HG02970 (cell line): ENCODE data around the gene PRKCB.
"Not testable (repeated sequence)": the region's sequence is repeated elsewhere in the genome, so short reads cannot be mapped to it uniquely, and the experiment has no call there.

Source experiments
- ATAC-seq: cut with Tn5 transposase; IDR thresholded peaks from one replicate; pipeline ENCODE4 v1.9.1; 2021; ENCODE audit warnings: mild to moderate bottlenecking, moderate library complexity, moderate number of reproducible peaks; ENCODE audit not compliant: unreplicated experiment, low FRiP score

PRKCB gene

DNA sequence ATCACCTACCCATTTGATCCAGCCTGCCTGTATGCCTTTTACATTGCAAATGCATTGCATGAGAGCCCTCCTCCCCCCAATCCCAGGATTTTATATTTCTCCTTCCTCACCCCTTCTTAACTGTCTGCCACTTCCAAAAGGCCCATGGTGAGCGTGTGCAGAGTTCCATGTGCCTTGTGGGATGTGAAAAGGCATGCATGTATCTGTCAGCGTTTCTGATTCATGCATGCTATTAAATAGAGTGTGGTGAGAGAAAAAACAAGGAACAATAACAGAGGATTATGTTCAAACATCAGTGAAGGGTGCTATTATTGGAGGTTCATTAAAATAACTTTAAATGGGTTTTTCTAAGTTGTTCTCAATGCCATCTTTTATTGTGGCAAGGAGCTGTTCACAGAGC is 359.4 kb downstream of the PRKCB start:
- no peak for ATAC-seq

DNA sequence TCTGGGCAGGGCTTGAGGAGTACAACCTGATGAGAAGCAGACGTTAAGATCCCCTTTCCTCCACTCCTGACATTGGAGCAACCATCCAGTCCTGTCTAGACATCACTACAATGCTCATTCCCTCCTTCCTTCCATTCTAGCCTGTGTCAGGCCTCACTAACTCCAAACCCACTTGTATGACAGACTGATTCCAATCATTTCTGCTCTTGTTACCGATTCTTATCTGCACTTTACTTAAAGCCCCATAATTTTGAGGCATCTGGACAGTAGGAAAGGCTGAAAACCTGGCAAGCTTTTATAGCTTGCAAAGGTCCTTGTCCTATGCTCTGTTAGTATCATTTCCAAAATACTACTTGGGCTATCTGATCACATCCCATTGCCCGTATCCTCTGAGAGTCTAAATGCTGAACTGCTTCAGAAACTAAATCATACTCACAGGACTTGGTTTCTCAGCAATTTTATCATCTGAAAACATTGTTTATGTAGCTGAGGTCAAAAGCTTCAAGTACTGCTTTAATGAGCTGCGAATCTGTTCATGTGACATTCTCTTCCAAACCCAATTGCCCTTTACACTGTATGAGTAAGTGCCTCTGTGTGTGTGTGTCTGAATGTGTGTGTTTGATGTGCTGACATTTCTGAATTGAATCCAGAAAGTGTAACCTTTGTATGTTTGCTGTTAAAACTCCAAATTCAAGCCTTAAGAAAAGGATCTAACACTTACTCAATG is 363.2 kb downstream of the PRKCB start:
- ATAC-seq = no peak

DNA sequence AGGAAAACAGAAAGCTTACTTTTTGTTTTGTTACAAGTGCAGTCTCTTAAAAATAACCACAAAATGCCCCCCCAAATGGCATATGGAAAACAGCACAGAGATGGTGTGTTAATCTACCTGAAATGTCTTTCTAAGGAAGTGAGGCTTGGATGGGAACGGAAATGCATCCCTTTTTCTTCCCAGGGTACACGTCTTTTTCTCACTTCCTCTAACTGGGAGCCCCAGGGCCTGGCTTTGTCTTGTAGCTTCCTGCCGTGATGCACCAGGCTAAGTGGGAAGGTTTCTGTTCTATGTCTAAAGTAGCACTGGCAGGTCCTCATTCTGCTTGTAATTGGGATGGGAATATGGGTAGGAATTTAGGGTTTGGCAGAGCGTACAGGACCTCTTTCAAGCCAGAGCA is 367.9 kb downstream of the PRKCB start:
- no peak for ATAC-seq

DNA sequence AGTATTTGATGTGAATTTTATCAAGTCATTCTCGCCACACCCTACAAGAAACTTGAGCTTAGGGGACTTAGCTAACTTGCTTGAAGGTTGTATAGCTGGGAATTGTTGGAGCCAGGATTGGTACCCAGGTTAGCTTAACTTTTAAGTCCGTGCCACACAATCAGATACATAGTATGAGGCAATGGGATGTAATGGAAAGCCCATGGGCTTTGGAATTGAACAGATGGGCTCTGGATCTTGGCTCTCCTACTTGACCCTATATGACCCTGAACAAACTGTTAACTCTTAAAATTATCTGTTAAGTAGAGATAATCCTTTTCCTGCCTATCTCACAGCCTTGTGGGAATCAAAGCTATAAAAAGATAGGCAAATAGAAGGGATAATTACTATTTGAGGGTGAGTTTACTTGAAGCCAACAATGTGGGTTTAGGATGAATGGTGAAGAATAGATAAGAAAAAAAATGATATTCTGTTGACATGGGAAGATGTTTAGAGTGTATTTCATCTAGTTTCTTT is 368.4 kb downstream of the PRKCB start:
- no peak for ATAC-seq

DNA sequence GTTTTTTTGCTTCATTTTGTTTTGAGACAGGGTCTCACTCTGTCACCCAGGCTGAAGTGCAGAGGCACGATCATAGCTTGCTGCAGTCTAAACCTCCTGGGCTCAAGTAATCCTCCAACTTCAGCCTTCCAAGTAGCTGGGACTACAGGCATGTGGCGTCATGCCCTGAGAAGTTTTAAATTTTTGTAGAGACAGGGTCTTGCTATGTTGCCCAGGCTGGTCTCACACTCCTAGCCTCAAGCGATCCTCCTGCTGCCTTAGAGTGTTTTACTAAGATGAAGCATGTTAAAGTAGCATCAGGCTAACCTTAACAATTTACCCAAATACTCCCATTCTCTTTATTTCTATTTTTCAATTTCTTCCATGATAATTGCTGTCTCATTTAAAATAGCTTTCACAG is 371.1 kb downstream of the PRKCB start:
- ATAC-seq = no peak

DNA sequence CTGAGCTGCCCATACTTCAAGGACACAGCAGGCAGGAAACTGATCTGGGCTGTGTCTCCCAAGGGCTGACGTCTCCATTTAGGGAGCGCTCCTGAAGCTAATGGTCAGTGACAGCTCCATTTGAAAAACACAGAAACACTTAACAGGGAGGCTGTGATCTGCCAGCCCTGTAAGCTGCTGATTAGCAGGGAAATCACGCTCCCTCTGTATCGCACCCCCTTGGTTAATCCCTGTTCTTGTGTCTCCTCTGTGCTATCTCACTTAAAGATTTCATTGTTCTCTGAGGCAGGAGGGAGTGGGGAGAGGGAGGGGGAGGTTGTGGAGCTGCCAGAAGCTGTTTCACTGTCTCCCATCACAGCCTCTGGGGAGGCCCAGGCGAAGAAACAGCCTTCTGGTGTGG is 372.9 kb downstream of the PRKCB start:
- ATAC-seq = no peak

DNA sequence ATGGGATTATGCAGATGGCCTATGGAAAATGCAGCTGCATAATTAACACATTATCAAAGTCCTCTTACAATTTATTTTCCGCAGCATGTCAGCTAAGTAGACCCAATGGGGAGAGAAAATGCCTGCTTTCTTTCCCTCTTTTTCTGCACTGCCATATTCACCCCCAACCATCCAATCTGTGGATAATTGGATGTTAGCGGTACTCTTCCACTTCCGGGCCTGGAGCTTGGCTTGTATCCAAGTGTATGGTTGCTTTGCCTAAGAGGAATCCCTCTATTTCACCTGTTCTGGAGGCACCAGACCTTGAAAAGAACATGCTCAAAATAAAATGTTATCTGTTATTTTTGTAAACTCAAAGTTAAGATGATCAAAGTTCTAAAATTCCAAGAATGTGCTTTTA is 379.2 kb downstream of the PRKCB start:
- ATAC-seq = no peak

DNA sequence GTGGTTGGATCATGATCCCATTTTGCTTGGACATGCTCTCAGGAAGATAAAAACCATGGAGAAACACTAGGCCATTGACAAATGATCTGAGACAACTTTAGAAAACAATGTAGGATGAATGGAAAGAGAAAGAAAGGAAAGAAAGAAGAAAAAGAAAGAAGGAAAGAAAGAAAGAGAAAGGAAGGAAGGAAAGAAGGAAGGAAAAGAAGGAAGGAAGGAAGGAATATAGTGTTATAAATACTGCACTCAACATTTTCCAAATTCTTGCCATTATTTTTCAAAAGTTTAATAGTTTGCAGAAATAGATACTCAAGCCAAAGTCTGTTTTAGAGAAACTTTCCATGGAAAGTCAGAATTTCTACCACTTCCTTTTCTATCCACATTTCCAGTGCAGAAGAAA is 381.2 kb downstream of the PRKCB start:
- no peak for ATAC-seq

DNA sequence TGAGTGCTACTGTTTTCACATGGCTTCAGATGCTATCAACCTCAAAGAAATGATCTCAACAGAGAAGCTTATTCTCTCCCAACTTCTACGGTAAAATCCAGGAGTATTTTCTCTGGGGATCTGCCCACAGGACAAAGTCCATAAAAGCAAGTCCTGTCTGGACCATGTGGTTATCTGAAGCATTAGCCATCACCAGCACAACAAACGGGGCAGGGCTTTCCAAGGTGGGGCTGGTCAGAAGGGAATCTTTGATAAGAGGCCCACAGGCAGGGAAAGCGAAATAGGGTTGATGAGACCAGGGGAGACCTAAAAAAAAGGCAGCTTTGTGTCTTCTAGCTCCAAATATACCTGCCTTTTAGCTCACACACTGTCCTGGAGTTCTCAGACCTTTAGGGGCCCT is 381.7 kb downstream of the PRKCB start:
- no peak for ATAC-seq

DNA sequence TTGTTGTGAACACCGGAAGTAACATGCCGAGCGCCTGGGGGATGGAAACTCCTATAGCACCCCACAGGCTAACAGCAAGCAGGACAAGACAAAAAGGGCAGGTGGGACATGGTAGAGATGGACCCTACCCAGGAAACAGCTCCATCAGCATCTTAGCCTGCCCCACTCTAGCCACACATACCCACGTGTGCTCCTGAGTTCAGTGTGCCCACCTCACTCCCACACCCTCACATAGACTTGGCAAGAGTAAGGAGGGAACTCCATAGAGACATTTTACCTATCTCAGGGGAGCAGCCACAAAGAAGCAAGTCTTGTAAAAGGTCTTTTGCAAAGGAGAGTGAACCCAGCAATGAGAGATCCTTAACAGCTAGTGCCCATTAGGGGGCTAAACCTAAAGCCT is 382.5 kb downstream of the PRKCB start:
- ATAC-seq = no peak

DNA sequence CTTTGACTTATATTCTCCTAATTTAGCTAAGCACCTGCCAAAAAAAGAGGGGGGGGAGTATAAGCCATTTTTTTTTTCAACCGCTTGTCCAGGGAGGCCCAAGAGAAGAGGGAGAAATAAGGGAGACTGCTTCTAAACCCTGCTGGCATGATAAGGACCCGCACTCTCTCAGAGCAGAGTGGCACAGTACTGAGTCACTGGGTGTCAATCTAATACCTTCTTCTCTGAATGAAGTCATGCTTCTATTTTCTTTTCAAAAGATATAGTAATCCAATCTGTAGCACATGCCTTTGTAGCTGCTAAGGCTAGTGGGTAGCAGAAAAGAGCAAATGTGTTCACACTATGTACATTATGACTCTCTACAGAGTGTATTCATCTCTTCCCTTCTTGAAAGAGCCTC is 385.4 kb downstream of the PRKCB start:
- ATAC-seq = no peak

DNA sequence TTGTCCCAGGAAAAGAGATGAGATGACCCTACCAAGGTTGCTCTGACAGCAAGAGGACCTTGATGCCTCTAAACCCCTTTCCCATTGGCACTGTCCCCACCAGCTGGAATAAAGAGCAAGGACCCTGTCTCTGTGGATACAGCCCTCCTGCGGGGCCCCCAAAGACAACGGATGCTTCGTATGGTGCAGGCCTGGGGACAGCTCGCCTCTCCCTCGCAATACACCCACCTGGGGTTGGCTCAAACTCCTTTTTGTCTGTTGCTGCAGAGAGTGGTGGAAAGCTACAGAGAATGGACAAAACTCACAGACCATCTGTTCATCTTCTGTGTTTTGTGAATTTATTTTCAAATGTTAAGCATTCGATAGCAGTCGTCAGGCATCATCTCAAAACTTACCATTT is 392.7 kb downstream of the PRKCB start:
- no peak for ATAC-seq

DNA sequence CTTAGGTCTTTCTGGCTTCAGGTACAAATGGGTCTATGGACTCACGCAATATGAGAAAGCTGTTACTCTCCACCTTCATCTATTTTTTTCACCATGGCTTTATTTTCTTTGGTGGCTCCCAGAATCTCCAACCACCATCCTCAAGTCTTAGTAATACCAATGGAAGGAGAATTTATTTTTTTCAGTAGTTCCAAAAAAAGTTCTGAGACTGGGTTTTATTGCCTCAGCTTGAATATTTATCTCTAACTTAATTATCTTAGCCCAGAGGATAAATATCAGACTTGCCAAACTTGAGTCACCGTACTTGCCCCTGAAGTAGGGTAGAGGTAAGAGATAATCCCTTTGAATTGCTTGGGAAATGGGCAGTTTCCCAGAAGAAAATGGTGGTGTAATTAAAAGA is 397.2 kb downstream of the PRKCB start:
- no peak for ATAC-seq

DNA sequence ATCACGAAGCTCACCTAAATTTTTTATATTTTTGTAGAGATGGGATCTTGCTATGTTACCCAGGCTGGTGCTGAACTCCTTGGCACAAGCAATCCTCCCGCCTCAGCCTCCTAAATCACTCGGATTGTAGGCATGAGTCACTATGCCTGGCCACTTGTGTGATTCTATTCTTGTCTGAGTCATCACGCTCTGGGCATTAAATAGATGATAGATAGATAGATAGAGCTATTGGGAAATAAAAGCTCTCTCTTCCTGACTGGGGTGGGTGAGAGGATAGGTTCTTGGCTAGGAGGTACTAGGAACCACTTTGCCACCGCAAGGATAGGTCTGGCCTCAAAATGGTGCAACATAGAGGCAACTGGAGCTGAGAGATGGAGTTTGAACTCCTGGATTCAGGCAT is 399.0 kb downstream of the PRKCB start:
- ATAC-seq = no peak

DNA sequence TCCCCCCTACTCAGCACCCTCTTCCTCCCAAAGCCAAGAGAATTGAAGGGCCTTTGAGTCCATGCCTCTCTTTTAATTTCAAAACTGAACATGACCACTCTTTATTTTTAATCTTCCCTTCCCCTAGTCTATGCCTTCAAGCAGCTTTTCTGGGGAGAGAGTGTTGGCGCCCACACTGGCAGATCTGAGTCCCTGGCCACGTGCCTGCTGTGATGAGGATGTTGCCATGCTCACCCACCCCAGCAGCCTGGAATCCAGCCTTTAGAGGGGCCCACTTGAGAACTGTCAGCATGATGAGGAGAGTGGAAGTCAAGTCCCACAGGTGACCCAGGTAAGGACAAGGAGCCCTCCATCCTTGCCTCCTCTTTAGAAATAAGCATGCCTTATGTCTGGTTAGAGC is 400.0 kb downstream of the PRKCB start:
- no peak for ATAC-seq

DNA sequence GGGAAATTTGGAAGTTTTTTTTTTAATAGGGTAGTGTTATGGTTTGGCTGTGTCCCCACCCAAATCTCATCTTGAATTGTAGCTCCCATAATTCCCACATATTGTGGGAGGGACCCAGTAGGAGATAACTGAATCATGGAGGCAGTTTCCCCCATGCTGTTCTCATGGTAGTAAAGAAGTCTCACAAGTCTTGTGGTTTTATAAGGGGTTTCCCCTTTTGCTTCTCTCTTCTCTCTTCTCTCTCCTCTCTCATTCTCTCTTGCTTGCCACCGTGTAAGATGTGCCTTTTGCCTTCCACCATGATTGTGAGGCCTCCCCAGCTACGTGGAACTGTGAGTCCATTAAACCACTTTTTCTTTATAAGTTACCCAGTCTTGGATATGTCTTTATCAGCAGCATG is 403.1 kb downstream of the PRKCB start:
- ATAC-seq = not testable (repeated sequence)

DNA sequence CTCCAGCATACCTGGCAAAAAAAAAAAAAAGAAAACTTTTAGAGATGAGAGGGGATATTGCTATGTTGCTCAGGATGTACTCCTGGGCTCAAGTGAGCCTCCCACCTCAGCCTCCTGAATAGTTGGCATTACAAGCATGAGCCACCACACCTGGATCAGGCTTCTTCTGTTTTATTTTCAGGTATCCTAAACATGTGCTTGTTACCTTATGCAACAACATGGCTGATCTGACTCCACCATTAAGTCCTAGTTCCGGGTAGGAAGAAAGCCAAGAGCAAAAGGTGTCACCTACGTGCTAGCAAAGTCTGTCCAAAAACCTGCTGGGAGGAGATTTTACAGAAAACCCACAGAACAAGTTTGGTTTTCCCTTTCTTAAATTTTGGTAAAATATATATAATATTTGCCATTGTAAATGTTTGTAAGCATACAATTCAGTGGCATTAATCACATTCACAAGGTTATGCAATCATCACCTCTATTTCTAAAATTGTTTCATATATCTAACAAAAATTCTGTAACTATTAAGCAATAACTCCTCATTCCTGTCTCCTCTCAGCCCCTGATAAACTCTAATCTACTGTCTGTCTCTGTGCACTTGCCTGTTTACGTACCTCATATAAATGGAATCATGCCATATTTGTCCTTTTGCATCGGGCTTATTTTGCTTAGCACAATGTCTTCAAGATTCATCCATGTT is 411.3 kb downstream of the PRKCB start:
- no peak for ATAC-seq

DNA sequence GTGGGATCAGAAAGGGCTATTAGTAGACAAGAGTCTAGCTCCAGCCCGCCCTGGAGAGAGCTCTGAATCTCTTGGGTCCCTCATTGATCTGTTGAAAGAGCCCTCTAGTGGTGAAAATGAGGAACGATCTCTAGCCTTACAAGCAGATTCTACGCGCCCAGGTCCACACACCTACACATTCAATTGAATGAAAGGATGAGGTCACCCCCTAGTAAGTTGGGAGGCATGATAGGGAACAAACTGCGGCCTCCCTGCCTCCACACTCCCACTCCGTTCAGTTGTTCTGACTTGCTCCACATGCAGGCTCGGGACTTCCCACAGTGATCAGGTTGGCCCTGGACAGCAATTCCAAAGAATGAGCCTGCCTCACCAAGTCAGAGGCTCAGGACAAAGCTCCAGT is 417.4 kb downstream of the PRKCB start:
- ATAC-seq = no peak

DNA sequence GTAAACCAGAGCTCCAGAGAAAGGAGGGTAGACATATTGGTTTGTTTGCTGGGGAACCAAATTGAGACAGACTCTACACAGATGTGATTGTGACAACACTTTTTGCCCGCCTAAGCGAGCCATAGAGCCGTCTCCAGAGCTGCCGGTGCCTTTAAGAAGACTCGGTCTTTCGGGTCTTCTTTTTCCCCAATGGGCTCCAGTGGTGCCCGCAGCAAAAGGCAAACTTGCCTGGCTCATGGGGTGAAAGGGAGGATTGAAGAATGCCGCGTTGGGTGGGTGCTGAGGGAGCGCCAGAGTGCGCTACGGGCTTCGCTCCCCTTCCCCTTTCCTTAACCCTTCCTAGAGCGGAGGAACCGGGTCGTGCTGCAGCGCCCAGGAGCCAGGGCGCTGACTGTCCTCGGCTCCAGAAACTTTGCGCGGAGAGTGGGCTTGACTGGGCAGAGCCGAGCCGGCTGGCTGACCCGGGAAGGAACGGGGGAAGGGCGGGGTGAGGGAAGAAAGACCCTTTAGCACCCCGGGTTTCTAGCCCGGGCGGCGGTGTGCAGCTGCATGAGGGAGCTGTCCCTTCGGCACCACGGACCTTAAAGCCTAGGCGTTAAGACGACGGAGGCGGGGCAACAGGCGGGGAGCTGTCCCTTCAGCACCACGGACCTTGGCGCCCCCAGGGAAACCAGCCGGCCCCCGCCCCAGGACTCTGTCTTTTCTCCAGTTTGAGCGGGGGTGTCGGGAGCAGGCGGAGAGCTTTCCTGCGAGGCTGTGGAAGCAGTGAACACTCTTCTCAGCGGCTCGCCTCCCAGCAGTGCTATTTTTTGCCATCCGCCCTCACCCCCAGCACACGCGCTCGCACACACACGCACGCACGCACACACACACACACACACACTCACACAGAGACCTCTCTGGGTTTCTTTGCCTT is 419.9 kb downstream of the PRKCB start, which contains the start of gene CACNG3:
TSS of gene CACNG3 (plus strand) at position 880 of the 916 bp plus-strand sequence. CDS start 420 bp downstream, outside the sequence.
- ATAC-seq = no peak

DNA sequence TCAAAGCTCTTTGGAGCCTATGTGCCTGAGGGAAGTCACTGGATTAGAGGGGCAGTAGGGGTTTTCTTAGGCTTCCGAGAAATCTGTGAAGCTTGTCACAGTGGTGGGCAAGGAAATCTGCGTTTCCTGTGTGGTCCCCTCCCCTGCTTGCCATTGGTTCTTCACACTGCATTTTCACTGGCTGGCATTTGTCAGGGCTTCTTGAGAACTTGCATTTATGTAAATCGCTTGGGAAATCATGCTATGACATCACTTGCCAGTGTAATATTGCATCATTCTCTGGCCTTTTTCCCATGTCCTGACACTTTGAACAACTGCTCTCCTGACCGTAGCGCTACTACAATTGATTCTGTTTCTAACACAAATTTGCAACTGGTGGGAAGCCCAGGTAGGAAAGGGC is 422.2 kb downstream of the PRKCB start:
- no peak for ATAC-seq

DNA sequence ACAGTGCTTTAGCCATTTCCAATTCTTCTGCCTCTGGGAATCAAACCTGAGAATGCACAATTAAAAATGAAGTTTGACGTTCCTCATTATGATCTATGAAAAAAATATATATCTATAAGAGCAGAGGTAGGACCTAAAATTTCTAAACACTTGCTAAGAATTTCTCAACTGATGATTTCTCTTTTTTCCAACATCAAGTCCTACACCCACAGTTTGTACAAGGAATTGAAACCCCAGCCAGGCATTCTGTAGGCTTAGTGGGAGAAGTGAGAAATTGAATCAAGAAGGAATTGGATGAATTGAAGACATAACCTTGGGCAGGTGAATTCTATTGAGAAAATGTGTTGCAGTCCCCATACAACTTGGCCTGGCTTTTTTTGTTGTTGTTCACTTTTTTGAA is 423.0 kb downstream of the PRKCB start:
- ATAC-seq = no peak
